Mesenteric fat pad (tissue), 1 donor: Measurements from ENCODE around the gene F8A1. TPM values are rescaled to one million over a fixed set of nuclear protein-coding genes. Genes with fewer than 3 reads are reported as not detected.

Source experiments
- microRNA-seq: library from miRNA; unstranded; fragments of <30 nt; microRNA quantifications from one replicate; pipeline ENCODE4 v1.2.0, GENCODE V29; 2020; ENCODE audit warnings: borderline number of aligned reads
- total RNA-seq: library from RNA; stranded (reverse); fragmentation: NEBNext Ultra II Directional; extraction: Animal tissue kit (Norgen Biotek cat#: 25700); gene quantifications from one replicate; pipeline ENCODE4 v1.2.1, GENCODE V29; 2021
- donor health status: DM: yes; HTN: yes; CAD: no.

The F8A1 gene
- total RNA-seq, 1 donor from 2014 or later, result 32.8 TPM

Small RNA genes within 50 kb of the gene (microRNA-seq; reads per million reads assigned to microRNA genes)
- not detected for gene MIR1184-1

Other genes starting within 250 kb of the F8A1 start
- gene CTAG2, start 232.8 kb upstream of the F8A1 start, total RNA-seq, result not detected
- gene GAB3, start 135.3 kb upstream of the F8A1 start, total RNA-seq, result 13.7 TPM
- 46.8 TPM for gene DKC1, start 123.5 kb upstream of the F8A1 start, total RNA-seq
- gene MPP1, start 80.9 kb upstream of the F8A1 start, total RNA-seq, result 85.1 TPM
- gene SMIM9, start 51.7 kb upstream of the F8A1 start, total RNA-seq, result not detected
- 43.5 TPM for gene F8, start 136.4 kb downstream of the F8A1 start, total RNA-seq
- gene FUNDC2, start 140.5 kb downstream of the F8A1 start, total RNA-seq, result 116 TPM
- 6.8 TPM for gene CMC4, start 184.8 kb downstream of the F8A1 start, total RNA-seq
- gene MTCP1, start 184.8 kb downstream of the F8A1 start, total RNA-seq, result 26.3 TPM
- 20.5 TPM for gene BRCC3, start 185.2 kb downstream of the F8A1 start, total RNA-seq